Measurements from ENCODE around the gene RAB6A.

RAB6A gene

DNA sequence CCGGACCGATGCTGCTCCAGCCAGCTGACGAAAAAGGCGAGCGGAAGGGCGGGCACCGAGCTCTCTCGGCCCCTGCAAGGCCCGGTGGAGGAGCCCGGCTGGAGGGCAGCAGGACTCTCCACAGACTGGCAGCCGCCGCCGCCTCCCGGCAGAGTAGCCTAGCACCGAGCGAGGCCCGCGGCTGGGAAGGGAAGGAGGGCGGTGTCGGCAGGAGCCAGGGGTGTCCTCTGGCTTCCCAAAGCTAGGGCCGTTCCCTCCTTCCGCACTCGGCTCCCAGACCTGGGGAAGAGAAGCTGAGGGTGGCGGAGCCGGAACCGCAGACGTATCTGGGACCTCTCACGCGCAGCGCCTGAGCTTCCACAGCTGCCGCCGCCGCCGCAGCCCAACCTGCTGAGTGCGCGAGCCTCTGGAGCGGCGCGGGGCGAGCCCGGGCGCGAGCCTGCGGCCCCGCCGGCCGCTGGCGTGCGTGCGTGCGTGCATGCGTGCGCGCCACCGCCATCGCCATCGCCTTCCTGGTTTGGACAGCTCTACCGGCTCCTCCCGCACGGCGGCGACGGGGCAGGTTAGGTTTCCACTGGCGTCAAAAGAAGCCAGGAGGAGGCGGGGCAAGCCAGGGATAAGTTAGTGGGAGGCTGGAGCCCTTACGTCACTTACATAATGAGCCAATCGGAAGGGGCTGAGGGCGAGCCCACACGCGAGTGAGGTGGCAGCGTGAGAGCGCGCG is at the start of gene RAB6A:
RAB6A (minus strand) TSS at position 396 of the 724 bp plus-strand sequence. CDS start 439 bp downstream, outside the sequence.
- H3F3A ChIP-seq (ENCODE audit: control insufficient read depth, insufficient read depth) = peaks cover 6% of the 10 kb centered on the region; the same call in 1 of the 2 replicates
- peak within 1 kb of the TSS; percentile 93 for H3K4me2 ChIP-seq (ENCODE audit: low read length)
- H3K27me3 ChIP-seq (ENCODE audit: control insufficient read depth, low read length) = no peaks in the 10 kb centered on the region
- H3K27ac ChIP-seq (ENCODE audit: low read depth, low read length) = peak within 1 kb of the TSS; percentile 37
- H3K4me3 ChIP-seq (ENCODE audit: low read length) = peak within 1 kb of the TSS; percentile 99
- TF ChIP-seq, protein P1, sequence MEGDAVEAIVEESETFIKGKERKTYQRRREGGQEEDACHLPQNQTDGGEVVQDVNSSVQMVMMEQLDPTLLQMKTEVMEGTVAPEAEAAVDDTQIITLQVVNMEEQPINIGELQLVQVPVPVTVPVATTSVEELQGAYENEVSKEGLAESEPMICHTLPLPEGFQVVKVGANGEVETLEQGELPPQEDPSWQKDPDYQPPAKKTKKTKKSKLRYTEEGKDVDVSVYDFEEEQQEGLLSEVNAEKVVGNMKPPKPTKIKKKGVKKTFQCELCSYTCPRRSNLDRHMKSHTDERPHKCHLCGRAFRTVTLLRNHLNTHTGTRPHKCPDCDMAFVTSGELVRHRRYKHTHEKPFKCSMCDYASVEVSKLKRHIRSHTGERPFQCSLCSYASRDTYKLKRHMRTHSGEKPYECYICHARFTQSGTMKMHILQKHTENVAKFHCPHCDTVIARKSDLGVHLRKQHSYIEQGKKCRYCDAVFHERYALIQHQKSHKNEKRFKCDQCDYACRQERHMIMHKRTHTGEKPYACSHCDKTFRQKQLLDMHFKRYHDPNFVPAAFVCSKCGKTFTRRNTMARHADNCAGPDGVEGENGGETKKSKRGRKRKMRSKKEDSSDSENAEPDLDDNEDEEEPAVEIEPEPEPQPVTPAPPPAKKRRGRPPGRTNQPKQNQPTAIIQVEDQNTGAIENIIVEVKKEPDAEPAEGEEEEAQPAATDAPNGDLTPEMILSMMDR (IDR thresholded peaks at IDR 0.05; ENCODE audit: low read depth, low read length, poor library complexity, severe bottlenecking) = no peak
- TF ChIP-seq EZH2phosphoT487 (IDR thresholded peaks at IDR 0.05; ENCODE audit: borderline replicate concordance, low read length) = no peak
- peaks cover 48% of the 10 kb centered on the region for H3K79me2 ChIP-seq (ENCODE audit: control insufficient read depth, low read length)
- H3K9me3 ChIP-seq (ENCODE audit: control insufficient read depth, insufficient read depth, low read length) = no peaks in the 10 kb centered on the region
- no peaks in the 10 kb centered on the region for H3K9me2 ChIP-seq (replicated peaks; ENCODE audit: control insufficient read depth, low read length)
- H4K20me1 ChIP-seq (ENCODE audit: control insufficient read depth, insufficient read depth, low read depth, low read length) = peaks cover 11% of the 10 kb centered on the region
- peaks cover 16% of the 10 kb centered on the region for H3K36me3 ChIP-seq (ENCODE audit: control insufficient read depth, low read length)
- peaks cover 39% of the 10 kb centered on the region for H3K4me1 ChIP-seq (ENCODE audit: control insufficient read depth, low read length)

DNA sequence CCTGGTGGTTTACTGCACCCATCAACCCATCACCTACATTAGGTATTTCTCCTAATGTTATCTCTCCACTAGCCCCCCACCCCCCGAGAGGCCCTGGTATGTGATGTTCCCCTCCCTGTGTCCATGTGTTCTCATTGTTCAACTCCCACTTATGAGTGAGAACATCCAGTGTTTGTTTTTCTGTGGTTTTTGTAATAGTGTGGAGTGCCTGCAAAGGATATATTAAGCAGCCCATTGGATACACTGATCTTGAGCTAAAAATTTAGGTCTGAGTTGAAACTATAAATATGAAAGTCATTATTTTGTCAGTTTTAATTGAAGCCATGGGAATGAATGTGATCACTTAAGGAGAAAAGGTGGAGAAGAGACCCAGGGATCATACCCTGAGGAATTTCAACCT is 49.8 kb upstream of the RAB6A start:
- Histone ChIP-seq H3K9me2 (replicated peaks; ENCODE audit: control insufficient read depth, low read length) (no peaks in the 10 kb centered on the region), H3K4me2 (ENCODE audit: low read length) (no peak overlapping the region), H3F3A (ENCODE audit: control insufficient read depth, insufficient read depth) (no peaks in the 10 kb centered on the region), H3K27me3 (ENCODE audit: control insufficient read depth, low read length) (no peaks in the 10 kb centered on the region), H3K4me3 (ENCODE audit: low read length) (no peak overlapping the region), H3K27ac (ENCODE audit: low read depth, low read length) (no peak overlapping the region), H4K20me1 (ENCODE audit: control insufficient read depth, insufficient read depth, low read depth, low read length) (no peaks in the 10 kb centered on the region), H3K79me2 (ENCODE audit: control insufficient read depth, low read length) (peaks cover 13% of the 10 kb centered on the region), H3K4me1 (ENCODE audit: control insufficient read depth, low read length) (no peaks in the 10 kb centered on the region), H3K9me3 (ENCODE audit: control insufficient read depth, insufficient read depth, low read length) (no peaks in the 10 kb centered on the region), H3K36me3 (ENCODE audit: control insufficient read depth, low read length) (peaks cover 24% of the 10 kb centered on the region)
- TF ChIP-seq EZH2phosphoT487 (IDR thresholded peaks at IDR 0.05; ENCODE audit: borderline replicate concordance, low read length) = no peak
- TF ChIP-seq, protein P1 (IDR thresholded peaks at IDR 0.05; ENCODE audit: low read depth, low read length, poor library complexity, severe bottlenecking) = no peak

DNA sequence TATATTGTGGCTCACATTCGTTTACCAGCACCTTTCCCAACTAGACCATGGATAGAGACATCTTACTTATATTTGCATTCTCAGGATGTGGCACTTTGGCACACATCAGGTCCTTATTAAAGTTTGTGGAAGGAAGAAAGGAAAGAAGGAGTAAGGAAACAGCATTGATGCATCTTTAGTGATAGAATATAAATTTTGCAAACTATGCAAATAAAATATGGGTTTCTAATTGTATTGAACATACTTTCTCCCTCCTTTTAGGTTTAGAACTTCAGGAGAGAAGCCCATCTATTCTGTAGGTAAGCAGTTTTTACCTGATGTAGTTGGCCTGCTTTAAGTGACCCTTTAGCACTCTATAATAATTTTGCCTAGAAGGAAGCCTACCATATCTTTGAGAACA is 47.2 kb upstream of the RAB6A start:
- Histone ChIP-seq H3K4me2 (ENCODE audit: low read length) (no peak overlapping the region), H3K4me3 (ENCODE audit: low read length) (no peak overlapping the region), H3K79me2 (ENCODE audit: control insufficient read depth, low read length) (peaks cover 26% of the 10 kb centered on the region), H4K20me1 (ENCODE audit: control insufficient read depth, insufficient read depth, low read depth, low read length) (no peaks in the 10 kb centered on the region), H3K36me3 (ENCODE audit: control insufficient read depth, low read length) (peaks cover 26% of the 10 kb centered on the region), H3K9me2 (replicated peaks; ENCODE audit: control insufficient read depth, low read length) (no peaks in the 10 kb centered on the region), H3K27me3 (ENCODE audit: control insufficient read depth, low read length) (no peaks in the 10 kb centered on the region), H3F3A (ENCODE audit: control insufficient read depth, insufficient read depth) (no peaks in the 10 kb centered on the region), H3K4me1 (ENCODE audit: control insufficient read depth, low read length) (no peaks in the 10 kb centered on the region), H3K27ac (ENCODE audit: low read depth, low read length) (no peak overlapping the region), H3K9me3 (ENCODE audit: control insufficient read depth, insufficient read depth, low read length) (no peaks in the 10 kb centered on the region)
- TF ChIP-seq EZH2phosphoT487 (IDR thresholded peaks at IDR 0.05; ENCODE audit: borderline replicate concordance, low read length) = no peak
- TF ChIP-seq, protein P1 (IDR thresholded peaks at IDR 0.05; ENCODE audit: low read depth, low read length, poor library complexity, severe bottlenecking) = no peak
